K562 (cell line): ENCODE results near the gene MAST1. TPM values are rescaled to one million over a fixed set of nuclear protein-coding genes. Genes with fewer than 3 reads are reported as not detected.
A peak's percentile ranks its signal among the peaks of the same experiment; 100 is the strongest.

Experiments
- AFF1 ChIP-seq, 2 experiments: fragments of 450-650 bp; IDR thresholded peaks; 2 replicates each; pipeline ENCODE4 v1.6.1; 2018; ENCODE audit warnings: mild to moderate bottlenecking in 2 of 2, low read depth in 1 of 2; ENCODE audit not compliant: partially characterized antibody in 2 of 2
- ARNT ChIP-seq, 2 experiments: fragments of 450-650 bp; IDR thresholded peaks; 2 replicates each; pipeline ENCODE4 v1.6.1; 2016; ENCODE audit warnings: mild to moderate bottlenecking in 1 of 2
- CBFA2T3 ChIP-seq: fragments of 450-650 bp; IDR thresholded peaks from 2 replicates; pipeline ENCODE4 v1.6.1; 2017
- CC2D1A ChIP-seq: fragments of 450-650 bp; IDR thresholded peaks from 2 replicates; pipeline ENCODE4 v1.6.1; 2017; ENCODE audit warnings: mild to moderate bottlenecking
- EHMT2 ChIP-seq: fragments of 450-650 bp; IDR thresholded peaks from 2 replicates; pipeline ENCODE4 v1.6.1; 2018; ENCODE audit warnings: antibody characterized with exemption
- ELF4 ChIP-seq: fragments of 450-650 bp; formaldehyde crosslinking; IDR thresholded peaks from 2 replicates; pipeline ENCODE4 v1.4.0; 2022; ENCODE audit warnings: missing genetic modification characterization
- GATAD2A ChIP-seq: fragments of 450-650 bp; IDR thresholded peaks from 2 replicates; pipeline ENCODE4 v1.6.1; 2017
- MLLT1 ChIP-seq, 2 experiments: fragments of 450-650 bp; IDR thresholded peaks; 2 replicates each; pipeline ENCODE4 v1.6.1; 2016
- PHF20 ChIP-seq: fragments of 450-650 bp; IDR thresholded peaks from 2 replicates; pipeline ENCODE4 v1.6.1; 2018; ENCODE audit not compliant: partially characterized antibody
- SMARCA5 ChIP-seq: fragments of 450-650 bp; IDR thresholded peaks from 2 replicates; pipeline ENCODE4 v1.6.1; 2016
- SMARCE1 ChIP-seq: fragments of 450-650 bp; IDR thresholded peaks from 2 replicates; pipeline ENCODE4 v1.7.1; 2016; ENCODE audit warnings: mild to moderate bottlenecking
- THRB ChIP-seq: fragments of 450-650 bp; formaldehyde crosslinking; conservative IDR thresholded peaks from 2 replicates; pipeline ENCODE4 v1.4.0; 2022; ENCODE audit warnings: mild to moderate bottlenecking, missing genetic modification characterization
- TRIM28 ChIP-seq: fragments of 450-650 bp; IDR thresholded peaks from 2 replicates; pipeline ENCODE4 v1.6.1; 2017
- polyA plus RNA-seq, 8 experiments: library from polyadenylated mRNA; depleted of rRNA in 4 of 8; stranded (reverse) in 5 of 8; unstranded in 3 of 8; fragments of >200 nt; fragmentation: Nextera tagmentation in 2 of 8; fragmentation: Illumina TruSeq in 1 of 8; extraction: Ambion mirVana in 2 of 8; extraction: Trizol in 1 of 8; gene quantifications; 2 replicates each; pipeline versions ENCODE4 v1.2.1 to v1.2.3, GENCODE V29; 2011 to 2014; ENCODE audit warnings: inconsistent platforms in 1 of 8, missing spikeins in 1 of 8
- total RNA-seq, 7 experiments: library from RNA; depleted of rRNA in 6 of 7; stranded (reverse); fragments of >200 nt in 6 of 7; fragmentation: Illumina TruSeq in 2 of 7; extraction: Trizol in 2 of 7; gene quantifications; 2 replicates each; pipeline versions ENCODE4 v1.2.1 to v1.2.3, GENCODE V29; 2011 to 2021; ENCODE audit warnings: low replicate concordance in 1 of 7
- TF ChIP-seq, protein P1 (sequence below): fragments of 450-650 bp; IDR thresholded peaks from 2 replicates; pipeline ENCODE4 v1.7.1; 2018; ENCODE audit warnings: mild to moderate bottlenecking, low read depth; ENCODE audit not compliant: partially characterized antibody
- TF ChIP-seq, protein P2 (sequence below), 2 experiments: fragments of 450-650 bp in 1 of 2; IDR thresholded peaks; 2 replicates each; pipeline ENCODE4 v1.6.1; 2011 to 2017; ENCODE audit warnings: low read depth in 2 of 2, antibody characterized with exemption in 1 of 2, borderline replicate concordance in 1 of 2, low read length in 1 of 2, mild to moderate bottlenecking in 1 of 2, mixed read lengths in 1 of 2; ENCODE audit not compliant: control insufficient read depth in 1 of 2

MAST1 gene
- total and polyA plus RNA-seq, 9 of the 15 experiments (the other 6 are each of a cell fraction or from before 2014, with no cell fraction given): 0.48 to 10.3 (median 3.9) TPM

GRCh38 chr19:12890299-12890786, 52.0 kb downstream of the MAST1 start (continued):
- TF ChIP-seq, protein P1, sequence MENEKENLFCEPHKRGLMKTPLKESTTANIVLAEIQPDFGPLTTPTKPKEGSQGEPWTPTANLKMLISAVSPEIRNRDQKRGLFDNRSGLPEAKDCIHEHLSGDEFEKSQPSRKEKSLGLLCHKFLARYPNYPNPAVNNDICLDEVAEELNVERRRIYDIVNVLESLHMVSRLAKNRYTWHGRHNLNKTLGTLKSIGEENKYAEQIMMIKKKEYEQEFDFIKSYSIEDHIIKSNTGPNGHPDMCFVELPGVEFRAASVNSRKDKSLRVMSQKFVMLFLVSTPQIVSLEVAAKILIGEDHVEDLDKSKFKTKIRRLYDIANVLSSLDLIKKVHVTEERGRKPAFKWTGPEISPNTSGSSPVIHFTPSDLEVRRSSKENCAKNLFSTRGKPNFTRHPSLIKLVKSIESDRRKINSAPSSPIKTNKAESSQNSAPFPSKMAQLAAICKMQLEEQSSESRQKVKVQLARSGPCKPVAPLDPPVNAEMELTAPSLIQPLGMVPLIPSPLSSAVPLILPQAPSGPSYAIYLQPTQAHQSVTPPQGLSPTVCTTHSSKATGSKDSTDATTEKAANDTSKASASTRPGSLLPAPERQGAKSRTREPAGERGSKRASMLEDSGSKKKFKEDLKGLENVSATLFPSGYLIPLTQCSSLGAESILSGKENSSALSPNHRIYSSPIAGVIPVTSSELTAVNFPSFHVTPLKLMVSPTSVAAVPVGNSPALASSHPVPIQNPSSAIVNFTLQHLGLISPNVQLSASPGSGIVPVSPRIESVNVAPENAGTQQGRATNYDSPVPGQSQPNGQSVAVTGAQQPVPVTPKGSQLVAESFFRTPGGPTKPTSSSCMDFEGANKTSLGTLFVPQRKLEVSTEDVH: peak; percentile 48
- TF ChIP-seq TRIM28: peak; percentile 35; the same call in 1 of the 2 replicates
- TF ChIP-seq SMARCA5: peak; percentile 78; the same call in 1 of the 2 replicates
- peak; percentile 59; the same call in 1 of the 2 replicates for TF ChIP-seq CC2D1A
- TF ChIP-seq AFF1 (IDR thresholded peaks at IDR 0.05; ENCODE audit: low read depth in 1 of 2, partially characterized antibody in 2 of 2): peak in 1 of 2 experiments; percentile 63
- TF ChIP-seq ARNT (IDR thresholded peaks at IDR 0.05): peak; percentile 88 to 89; a peak in 3 of 4 replicates
- 0 out of 2 replicates have a peak, but pooled peaks have one; percentile 35 for TF ChIP-seq CBFA2T3
- peak; percentile 73 for TF ChIP-seq GATAD2A
- peak; percentile 60 for TF ChIP-seq EHMT2
- TF ChIP-seq MLLT1 (IDR thresholded peaks at IDR 0.05): peak; percentile 88 to 95
- TF ChIP-seq, protein P2, sequence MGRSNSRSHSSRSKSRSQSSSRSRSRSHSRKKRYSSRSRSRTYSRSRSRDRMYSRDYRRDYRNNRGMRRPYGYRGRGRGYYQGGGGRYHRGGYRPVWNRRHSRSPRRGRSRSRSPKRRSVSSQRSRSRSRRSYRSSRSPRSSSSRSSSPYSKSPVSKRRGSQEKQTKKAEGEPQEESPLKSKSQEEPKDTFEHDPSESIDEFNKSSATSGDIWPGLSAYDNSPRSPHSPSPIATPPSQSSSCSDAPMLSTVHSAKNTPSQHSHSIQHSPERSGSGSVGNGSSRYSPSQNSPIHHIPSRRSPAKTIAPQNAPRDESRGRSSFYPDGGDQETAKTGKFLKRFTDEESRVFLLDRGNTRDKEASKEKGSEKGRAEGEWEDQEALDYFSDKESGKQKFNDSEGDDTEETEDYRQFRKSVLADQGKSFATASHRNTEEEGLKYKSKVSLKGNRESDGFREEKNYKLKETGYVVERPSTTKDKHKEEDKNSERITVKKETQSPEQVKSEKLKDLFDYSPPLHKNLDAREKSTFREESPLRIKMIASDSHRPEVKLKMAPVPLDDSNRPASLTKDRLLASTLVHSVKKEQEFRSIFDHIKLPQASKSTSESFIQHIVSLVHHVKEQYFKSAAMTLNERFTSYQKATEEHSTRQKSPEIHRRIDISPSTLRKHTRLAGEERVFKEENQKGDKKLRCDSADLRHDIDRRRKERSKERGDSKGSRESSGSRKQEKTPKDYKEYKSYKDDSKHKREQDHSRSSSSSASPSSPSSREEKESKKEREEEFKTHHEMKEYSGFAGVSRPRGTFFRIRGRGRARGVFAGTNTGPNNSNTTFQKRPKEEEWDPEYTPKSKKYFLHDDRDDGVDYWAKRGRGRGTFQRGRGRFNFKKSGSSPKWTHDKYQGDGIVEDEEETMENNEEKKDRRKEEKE (IDR thresholded peaks at IDR 0.05; ENCODE audit: borderline replicate concordance in 1 of 2, control insufficient read depth in 1 of 2, low read depth in 2 of 2, low read length in 1 of 2): peak in 1 of 2 experiments; percentile 70; a peak in 1 of 4 replicates
- TF ChIP-seq SMARCE1: peak; percentile 71
- TF ChIP-seq ELF4 (CRISPR knock-in tag): peak; percentile 92
- peak; percentile 63 for TF ChIP-seq PHF20
- TF ChIP-seq THRB (CRISPR knock-in tag): peak; percentile 91
